Endothelial cell of umbilical vein (primary cell): ENCODE measurements around the gene CUBN. TPM values are rescaled to one million over a fixed set of nuclear protein-coding genes. Genes with fewer than 3 reads are reported as not detected.

Source experiments
- BruUV-seq: library from RNA; stranded (reverse); fragments of 400-500 nt; replicated peaks from 2 replicates; lab custom pipeline; 2021; lab: Mats Ljungman, UMichigan
- CTCF ChIA-PET: fragments of 300-600, 350-600 bp; sonication (Branson Sonifier 250); formaldehyde crosslinking; loops from one replicate; lab custom pipeline; 2021; ENCODE audit warnings: antibody characterized with exemption, inconsistent platforms; lab: Charles Lee
- POLR2A ChIA-PET: fragments of 300-600, 350-600 bp; sonication (Branson Sonifier 250); formaldehyde crosslinking; loops from one replicate; lab custom pipeline; 2021; ENCODE audit warnings: antibody characterized with exemption, inconsistent platforms; lab: Charles Lee
- DNase-seq: peaks from one replicate; pipeline ENCODE4 v3.0.0-alpha.2; 2011; ENCODE audit warnings: low read depth, low spot score
- FAIRE-seq: peaks from 2 replicates; lab custom pipeline; 2011; peaks lifted over from hg19 to GRCh38; lab: Jason Lieb, UNC
- H2AFZ ChIP-seq: 2 replicates; pipeline ENCODE4 v1.6.0; 2012; ENCODE audit warnings: low read depth, low read length, control low read depth, inconsistent platforms
- H3K27ac ChIP-seq: 2 replicates; pipeline ENCODE4 v1.5.1; 2011; ENCODE audit warnings: low read depth, mild to moderate bottlenecking, control low read depth, low read length, moderate library complexity; ENCODE audit not compliant: insufficient read depth
- H3K27me3 ChIP-seq, 2 experiments: 2 replicates each; pipeline versions ENCODE4 v1.6.0 to v1.6.1; 2011; ENCODE audit warnings: low read length in 2 of 2, mixed read lengths in 1 of 2; ENCODE audit not compliant: control insufficient read depth in 2 of 2, insufficient read depth in 2 of 2
- H3K36me3 ChIP-seq, 2 experiments: 2 replicates in 1 of 2; 3 replicates in 1 of 2; pipeline ENCODE4 v1.5.1; 2011; ENCODE audit warnings: low read length in 2 of 2, mild to moderate bottlenecking in 1 of 2, moderate library complexity in 1 of 2; ENCODE audit not compliant: control insufficient read depth in 2 of 2, insufficient read depth in 2 of 2; ENCODE audit errors: extremely low read depth in 1 of 2
- H3K4me1 ChIP-seq: 3 replicates; pipeline ENCODE4 v1.5.1; 2011; ENCODE audit warnings: mild to moderate bottlenecking, low read length; ENCODE audit not compliant: control insufficient read depth, insufficient read depth; ENCODE audit errors: extremely low read depth
- H3K4me2 ChIP-seq: 2 replicates; pipeline ENCODE4 v1.6.1; 2011; ENCODE audit warnings: low read length, control low read depth, mixed read lengths; ENCODE audit not compliant: insufficient read depth
- H3K4me3 ChIP-seq, 3 experiments: fragments of 200-600 bp in 1 of 3; sonication (generic), shearing (Covaris generic) in 1 of 3; replicated peaks in 1 of 3; 2 replicates each; pipeline ENCODE4 v1.5.1; 2011 to 2016; ENCODE audit warnings: control low read depth in 3 of 3, low read length in 3 of 3, mild to moderate bottlenecking in 2 of 3, inconsistent platforms in 1 of 3, low read depth in 1 of 3, moderate library complexity in 1 of 3; ENCODE audit not compliant: insufficient read depth in 1 of 3
- H3K79me2 ChIP-seq: 2 replicates; pipeline ENCODE4 v1.6.0; 2012; ENCODE audit warnings: low read length, inconsistent platforms; ENCODE audit not compliant: control insufficient read depth, insufficient read depth
- H3K9ac ChIP-seq: replicated peaks from 2 replicates; pipeline ENCODE3; 2011; ENCODE audit warnings: low read length, control low read depth; ENCODE audit not compliant: insufficient read depth; ENCODE audit errors: extremely low read depth
- H3K9me1 ChIP-seq: replicated peaks from 3 replicates; pipeline ENCODE4 v1.6.0; 2011; ENCODE audit warnings: mild to moderate bottlenecking, low read length; ENCODE audit not compliant: control insufficient read depth, insufficient read depth; ENCODE audit errors: extremely low read depth
- H3K9me3 ChIP-seq: replicated peaks from 2 replicates; pipeline ENCODE4 v1.5.1; 2012; ENCODE audit warnings: low read length, inconsistent platforms; ENCODE audit not compliant: control insufficient read depth, insufficient read depth
- H4K20me1 ChIP-seq: replicated peaks from 2 replicates; pipeline ENCODE3; 2011; ENCODE audit warnings: mild to moderate bottlenecking, low read length; ENCODE audit not compliant: control insufficient read depth, insufficient read depth; ENCODE audit errors: extremely low read depth
- EZH2 ChIP-seq: IDR thresholded peaks from 2 replicates; pipeline ENCODE4 v1.6.1; 2012; ENCODE audit warnings: borderline replicate concordance, low read depth, mild to moderate bottlenecking, moderate library complexity, low read length, inconsistent platforms; ENCODE audit not compliant: severe bottlenecking
- FOS ChIP-seq: IDR thresholded peaks from 2 replicates; pipeline ENCODE4 v1.6.1; 2011; ENCODE audit warnings: mild to moderate bottlenecking, low read length, moderate library complexity, borderline replicate concordance; ENCODE audit not compliant: insufficient read depth
- GATA2 ChIP-seq: IDR thresholded peaks from 2 replicates; pipeline ENCODE4 v1.7.0; 2011; ENCODE audit warnings: low read depth, mild to moderate bottlenecking, moderate library complexity, mixed read lengths, low read length; ENCODE audit not compliant: insufficient read length, insufficient read depth
- JUN ChIP-seq: IDR thresholded peaks from 2 replicates; pipeline ENCODE4 v1.6.1; 2011; ENCODE audit warnings: borderline replicate concordance, low read depth; ENCODE audit not compliant: insufficient read length, insufficient read depth
- MYC ChIP-seq: IDR thresholded peaks from one replicate; pipeline ENCODE4 v1.6.1; 2011; ENCODE audit warnings: mild to moderate bottlenecking, low read depth, low read length
- POLR2A ChIP-seq: IDR thresholded peaks from 2 replicates; pipeline ENCODE4 v1.6.1; 2012; ENCODE audit warnings: low read depth, mild to moderate bottlenecking, control low read depth, low read length
- POLR2AphosphoS5 ChIP-seq: IDR thresholded peaks from 2 replicates; pipeline ENCODE4 v1.6.1; 2012; ENCODE audit warnings: low read depth, mild to moderate bottlenecking, control low read depth, low read length, moderate library complexity; ENCODE audit not compliant: insufficient read depth
- dilution Hi-C: fragments of 300-500 bp; cut with MboI; formaldehyde crosslinking; loops from one replicate; pipeline ENCODE4 v1.15.0; 2019; ENCODE audit warnings: low sequenced_read_pairs; ENCODE audit not compliant: extremely low pct_ligation_motif_present
- intact Hi-C: fragments of 100-400 bp; cut with micrococcal nuclease; formaldehyde crosslinking; loops from one replicate; pipeline ENCODE4 v1.10.0; 2022
- polyA plus RNA-seq, 4 experiments: library from polyadenylated mRNA; depleted of rRNA in 3 of 4; stranded (reverse) in 3 of 4; unstranded in 1 of 4; fragments of >200 nt; gene quantifications; 2 replicates each; pipeline versions ENCODE4 v1.2.1 to v1.2.3, GENCODE V29; 2011 to 2012; ENCODE audit warnings: missing spikeins in 1 of 4
- total RNA-seq: library from RNA; stranded (reverse); gene quantifications from 2 replicates; pipeline ENCODE4 v1.2.3, GENCODE V29; 2021
- TF ChIP-seq, protein P1 (sequence below): IDR thresholded peaks from 2 replicates; pipeline ENCODE4 v1.6.1; 2011; ENCODE audit not compliant: insufficient read depth, insufficient read length
- TF ChIP-seq, protein P2 (sequence below), 2 donors: IDR thresholded peaks; 1 replicate in 1 of 2; 2 replicates in 1 of 2; pipeline ENCODE4 v1.5.1; 2011; ENCODE audit warnings: low read length in 2 of 2, mild to moderate bottlenecking in 2 of 2, moderate library complexity in 2 of 2, control low read depth in 1 of 2, inconsistent platforms in 1 of 2, low read depth in 1 of 2; ENCODE audit not compliant: insufficient read depth in 1 of 2; ENCODE audit errors: extremely low read depth in 1 of 2

CUBN gene
- total and polyA plus RNA-seq, 2 donors (not counting 3 experiments of a cell fraction or from before 2014, with no cell fraction given): 2.7 to 4.6 TPM

DNA sequence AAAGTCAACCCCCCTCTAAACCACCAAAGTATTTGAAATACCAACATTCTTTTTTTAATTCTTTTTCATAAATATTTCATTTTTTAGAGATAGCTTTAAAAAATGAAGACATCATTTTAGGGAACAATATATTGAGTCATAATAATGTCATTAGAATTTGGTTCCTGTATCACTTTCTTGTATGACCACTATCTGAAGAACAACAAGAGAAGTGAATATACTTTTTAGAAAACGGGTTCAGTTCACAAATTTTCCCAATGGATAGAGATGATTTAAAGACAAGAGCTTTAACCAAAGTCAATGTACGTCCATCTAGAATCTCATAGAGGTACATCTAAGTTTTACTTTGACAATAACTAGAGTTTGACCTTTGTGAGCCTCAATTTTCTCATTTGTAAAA, 48.2 kb downstream of the CUBN start:
- Histone ChIP-seq H3K9me1 (no peaks in the 10 kb centered on the region), H3K36me3 (no peaks in the 10 kb centered on the region), H2AFZ (no peak overlapping the region), H3K4me3 (no peak overlapping the region), H3K9me3 (no peaks in the 10 kb centered on the region), H3K4me1 (peaks cover 21% of the 10 kb centered on the region), H3K9ac (no peak overlapping the region), H3K27ac (no peak overlapping the region), H3K79me2 (no peaks in the 10 kb centered on the region), H4K20me1 (no peaks in the 10 kb centered on the region), H3K4me2 (no peak overlapping the region), H3K27me3 (no peaks in the 10 kb centered on the region)
- POLR2A ChIA-PET: no interaction called here
- intact Hi-C loops (no loop called here), dilution Hi-C loops (no loop called here)
- CTCF ChIA-PET: no interaction called here
- FAIRE-seq: no peak
- TF ChIP-seq, protein P1, sequence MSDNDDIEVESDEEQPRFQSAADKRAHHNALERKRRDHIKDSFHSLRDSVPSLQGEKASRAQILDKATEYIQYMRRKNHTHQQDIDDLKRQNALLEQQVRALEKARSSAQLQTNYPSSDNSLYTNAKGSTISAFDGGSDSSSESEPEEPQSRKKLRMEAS: no peak
- TF ChIP-seq FOS: no peak
- no peak for DNase-seq
- BruUV-seq: no TSS peak

DNA sequence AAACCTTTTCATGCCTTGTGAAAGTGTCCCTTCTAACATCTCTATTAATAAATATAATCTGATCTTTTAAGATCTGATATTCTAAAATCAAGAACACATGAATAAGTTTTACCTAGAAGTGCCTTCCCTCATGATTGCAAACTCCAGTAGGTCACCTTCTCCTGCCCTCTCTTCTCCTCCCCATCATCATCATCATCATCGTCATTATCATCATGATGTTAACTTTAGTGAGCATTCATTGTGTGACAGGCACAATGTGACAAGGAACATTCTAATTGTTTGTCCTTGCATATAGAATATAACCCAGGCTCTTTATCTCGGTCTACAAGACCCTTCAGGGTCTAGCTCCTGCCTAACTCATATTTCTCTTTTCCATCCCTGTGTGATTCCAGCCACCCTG, 51.7 kb downstream of the CUBN start:
- no peak for DNase-seq
- H3K9ac ChIP-seq: no peak overlapping the region
- intact Hi-C loops: no loop called here
- H2AFZ ChIP-seq: no peak overlapping the region
- ChIA-PET POLR2A (no interaction called here), CTCF (interaction anchor here (1.0 to 1.3 kb wide), 2 partner anchors 24 to 91 kb away, joined by 3 to 4 read pairs; no protein-coding TSS in a partner anchor)
- H3K27ac ChIP-seq: no peak overlapping the region
- H3K4me2 ChIP-seq: no peak overlapping the region
- no peak for FAIRE-seq
- no peak overlapping the region for H3K4me3 ChIP-seq
- no peak for TF ChIP-seq FOS
- TF ChIP-seq, protein P2, sequence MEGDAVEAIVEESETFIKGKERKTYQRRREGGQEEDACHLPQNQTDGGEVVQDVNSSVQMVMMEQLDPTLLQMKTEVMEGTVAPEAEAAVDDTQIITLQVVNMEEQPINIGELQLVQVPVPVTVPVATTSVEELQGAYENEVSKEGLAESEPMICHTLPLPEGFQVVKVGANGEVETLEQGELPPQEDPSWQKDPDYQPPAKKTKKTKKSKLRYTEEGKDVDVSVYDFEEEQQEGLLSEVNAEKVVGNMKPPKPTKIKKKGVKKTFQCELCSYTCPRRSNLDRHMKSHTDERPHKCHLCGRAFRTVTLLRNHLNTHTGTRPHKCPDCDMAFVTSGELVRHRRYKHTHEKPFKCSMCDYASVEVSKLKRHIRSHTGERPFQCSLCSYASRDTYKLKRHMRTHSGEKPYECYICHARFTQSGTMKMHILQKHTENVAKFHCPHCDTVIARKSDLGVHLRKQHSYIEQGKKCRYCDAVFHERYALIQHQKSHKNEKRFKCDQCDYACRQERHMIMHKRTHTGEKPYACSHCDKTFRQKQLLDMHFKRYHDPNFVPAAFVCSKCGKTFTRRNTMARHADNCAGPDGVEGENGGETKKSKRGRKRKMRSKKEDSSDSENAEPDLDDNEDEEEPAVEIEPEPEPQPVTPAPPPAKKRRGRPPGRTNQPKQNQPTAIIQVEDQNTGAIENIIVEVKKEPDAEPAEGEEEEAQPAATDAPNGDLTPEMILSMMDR (IDR thresholded peaks at IDR 0.05; ENCODE audit: extremely low read depth in 1 of 2, insufficient read depth in 1 of 2, low read depth in 1 of 2, low read length in 2 of 2): no peak
- no peak for TF ChIP-seq POLR2AphosphoS5
- no peak for TF ChIP-seq GATA2
- TF ChIP-seq MYC: no peak
- TF ChIP-seq JUN: no peak
- TF ChIP-seq, protein P1: no peak
- no peak for TF ChIP-seq EZH2
- TF ChIP-seq POLR2A: no peak
- dilution Hi-C loops: no loop called here
- H3K4me1 ChIP-seq: peaks cover 37% of the 10 kb centered on the region
- no peaks in the 10 kb centered on the region for H3K79me2 ChIP-seq
- H3K9me3 ChIP-seq: no peaks in the 10 kb centered on the region
- no TSS peak for BruUV-seq
- no peaks in the 10 kb centered on the region for H3K36me3 ChIP-seq
- H3K27me3 ChIP-seq: no peaks in the 10 kb centered on the region
- no peaks in the 10 kb centered on the region for H4K20me1 ChIP-seq
- H3K9me1 ChIP-seq: no peaks in the 10 kb centered on the region
